Neutrophil (primary cell): ENCODE results near the gene NR3C1.
A peak's percentile ranks its signal among the peaks of the same experiment; 100 is the strongest.

Source experiments
- H3K27ac ChIP-seq: fragments of 200-600 bp; sonication (generic); 2 replicates; pipeline ENCODE4 v1.5.1; 2016; ENCODE audit warnings: mild to moderate bottlenecking, moderate library complexity
- H3K27me3 ChIP-seq: fragments of 200-600 bp; sonication (generic); 2 replicates; pipeline ENCODE4 v1.6.0; 2016; ENCODE audit warnings: mild to moderate bottlenecking
- H3K36me3 ChIP-seq: fragments of 200-600 bp; sonication (generic); 2 replicates; pipeline ENCODE4 v1.5.1; 2017
- H3K4me1 ChIP-seq, 2 experiments: fragments of 200-600 bp in 1 of 2; sonication (generic) in 1 of 2; 1 replicate in 1 of 2; 2 replicates in 1 of 2; pipeline versions ENCODE4 v1.5.1 to v1.6.1; 2013 to 2016; ENCODE audit warnings: low read depth in 1 of 2, low read length in 1 of 2, mild to moderate bottlenecking in 1 of 2, moderate library complexity in 1 of 2; ENCODE audit not compliant: control insufficient read depth in 1 of 2, insufficient read depth in 1 of 2
- H3K4me3 ChIP-seq, 2 experiments: fragments of 200-600 bp in 1 of 2; sonication (generic) in 1 of 2; 1 replicate in 1 of 2; 2 replicates in 1 of 2; pipeline ENCODE4 v1.5.1; 2013 to 2016; ENCODE audit warnings: low read depth in 1 of 2, low read length in 1 of 2, mild to moderate bottlenecking in 1 of 2, moderate library complexity in 1 of 2
- H3K9me3 ChIP-seq: fragments of 200-600 bp; sonication (generic); 2 replicates; pipeline ENCODE4 v1.5.1; 2016
- TF ChIP-seq, protein P1 (sequence below): fragments of 200-600 bp; sonication (generic); IDR thresholded peaks from 2 replicates; pipeline ENCODE4 v1.5.1; 2016; ENCODE audit warnings: antibody characterized with exemption

The NR3C1 gene

GRCh38 chr5:143376195-143376779 is 27.2 kb downstream of the NR3C1 start:
- peak overlapping the region; percentile 11 for H3K27ac ChIP-seq
- TF ChIP-seq, protein P1, sequence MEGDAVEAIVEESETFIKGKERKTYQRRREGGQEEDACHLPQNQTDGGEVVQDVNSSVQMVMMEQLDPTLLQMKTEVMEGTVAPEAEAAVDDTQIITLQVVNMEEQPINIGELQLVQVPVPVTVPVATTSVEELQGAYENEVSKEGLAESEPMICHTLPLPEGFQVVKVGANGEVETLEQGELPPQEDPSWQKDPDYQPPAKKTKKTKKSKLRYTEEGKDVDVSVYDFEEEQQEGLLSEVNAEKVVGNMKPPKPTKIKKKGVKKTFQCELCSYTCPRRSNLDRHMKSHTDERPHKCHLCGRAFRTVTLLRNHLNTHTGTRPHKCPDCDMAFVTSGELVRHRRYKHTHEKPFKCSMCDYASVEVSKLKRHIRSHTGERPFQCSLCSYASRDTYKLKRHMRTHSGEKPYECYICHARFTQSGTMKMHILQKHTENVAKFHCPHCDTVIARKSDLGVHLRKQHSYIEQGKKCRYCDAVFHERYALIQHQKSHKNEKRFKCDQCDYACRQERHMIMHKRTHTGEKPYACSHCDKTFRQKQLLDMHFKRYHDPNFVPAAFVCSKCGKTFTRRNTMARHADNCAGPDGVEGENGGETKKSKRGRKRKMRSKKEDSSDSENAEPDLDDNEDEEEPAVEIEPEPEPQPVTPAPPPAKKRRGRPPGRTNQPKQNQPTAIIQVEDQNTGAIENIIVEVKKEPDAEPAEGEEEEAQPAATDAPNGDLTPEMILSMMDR: no peak
- peaks cover 17 to 26% of the 10 kb centered on the region in 2 experiments for H3K4me1 ChIP-seq
- H3K9me3 ChIP-seq: no peaks in the 10 kb centered on the region
- no peaks in the 10 kb centered on the region for H3K36me3 ChIP-seq
- H3K27me3 ChIP-seq: no peaks in the 10 kb centered on the region
- no peak overlapping the region for H3K4me3 ChIP-seq

DNA sequence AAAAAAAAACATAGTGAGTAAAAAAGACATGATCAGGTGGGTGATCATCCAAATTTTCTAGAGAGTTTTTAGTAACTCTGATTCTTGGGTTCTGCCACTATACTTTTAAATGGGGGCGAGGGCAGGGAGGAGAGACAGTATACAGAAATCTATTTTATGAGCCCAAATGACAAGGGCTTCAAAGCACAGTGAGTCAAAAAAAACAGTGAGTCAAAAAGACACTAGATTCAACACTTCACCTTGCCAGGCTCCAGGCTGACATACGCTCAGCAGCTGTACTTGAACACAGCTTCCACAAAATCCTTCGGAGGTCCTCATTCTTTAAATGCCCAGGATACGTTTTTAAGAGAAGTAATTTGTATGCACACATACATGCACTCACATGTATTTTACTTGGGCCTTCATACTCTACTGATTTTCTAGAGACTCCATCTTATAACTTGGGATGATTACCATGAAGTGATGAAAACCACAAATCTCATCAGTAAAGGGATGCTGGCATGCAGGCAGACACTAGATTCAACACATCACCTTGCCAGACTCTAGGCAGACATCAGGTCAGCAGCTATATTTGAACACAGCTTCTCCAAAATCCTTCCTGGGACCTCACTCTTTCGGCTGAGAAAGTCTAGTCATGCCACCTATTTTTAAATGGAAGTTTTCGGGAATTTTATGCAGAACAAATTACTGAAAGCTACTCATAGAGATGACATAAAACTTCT is 28.8 kb downstream of the NR3C1 start:
- peak overlapping the region; percentile 8 for H3K27ac ChIP-seq
- no peak overlapping the region for H3K4me3 ChIP-seq

GRCh38 chr5:143373076-143373475 is 30.4 kb downstream of the NR3C1 start:
- H3K36me3 ChIP-seq: no peaks in the 10 kb centered on the region
- H3K27me3 ChIP-seq: no peaks in the 10 kb centered on the region
- H3K9me3 ChIP-seq: no peaks in the 10 kb centered on the region
- peaks cover 12 to 15% of the 10 kb centered on the region in 2 experiments for H3K4me1 ChIP-seq
- TF ChIP-seq, protein P1: no peak
- no peak overlapping the region for H3K27ac ChIP-seq
- no peak overlapping the region for H3K4me3 ChIP-seq

More for the DNA sequence above, 28.8 kb downstream of the NR3C1 start:
- Histone ChIP-seq H3K27me3 (no peaks in the 10 kb centered on the region), H3K36me3 (no peaks in the 10 kb centered on the region), H3K9me3 (no peaks in the 10 kb centered on the region), H3K4me1 (peaks cover 12 to 16% of the 10 kb centered on the region in 2 experiments)
- TF ChIP-seq, protein P1: no peak

GRCh38 chr5:143372187-143372829 is 31.2 kb downstream of the NR3C1 start:
- TF ChIP-seq, protein P1: no peak
- H3K36me3 ChIP-seq: no peaks in the 10 kb centered on the region
- H3K27ac ChIP-seq: no peak overlapping the region
- H3K27me3 ChIP-seq: no peaks in the 10 kb centered on the region
- peaks cover 8 to 9% of the 10 kb centered on the region in 2 experiments for H3K4me1 ChIP-seq
- H3K4me3 ChIP-seq: no peak overlapping the region
- no peaks in the 10 kb centered on the region for H3K9me3 ChIP-seq

DNA sequence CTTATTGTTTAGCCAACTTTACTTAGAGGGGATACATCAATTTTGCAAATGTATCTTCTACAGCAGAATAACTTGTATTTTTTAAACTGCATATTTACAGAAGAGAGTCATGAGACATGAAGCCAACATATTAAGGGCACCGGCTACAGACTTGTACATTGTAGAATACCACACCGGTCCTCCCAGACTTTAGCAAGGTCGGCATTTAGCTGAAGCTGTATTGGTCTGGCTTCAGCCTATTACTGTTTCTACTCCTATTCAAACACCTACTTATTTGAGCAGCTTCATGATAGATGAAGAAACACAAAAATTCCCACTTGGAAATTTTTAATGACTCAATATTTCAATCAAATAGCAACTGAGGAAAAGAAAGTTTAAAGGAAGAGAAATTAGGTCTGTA is 33.0 kb downstream of the NR3C1 start:
- no peaks in the 10 kb centered on the region for H3K27me3 ChIP-seq
- no peak overlapping the region for H3K27ac ChIP-seq
- H3K9me3 ChIP-seq: no peaks in the 10 kb centered on the region
- TF ChIP-seq, protein P1: no peak
- H3K36me3 ChIP-seq: no peaks in the 10 kb centered on the region
- peaks cover 10 to 12% of the 10 kb centered on the region in 2 experiments for H3K4me1 ChIP-seq
- H3K4me3 ChIP-seq: no peak overlapping the region
